ENCODE results near the gene LRRN2.

Gene LRRN2

DNA sequence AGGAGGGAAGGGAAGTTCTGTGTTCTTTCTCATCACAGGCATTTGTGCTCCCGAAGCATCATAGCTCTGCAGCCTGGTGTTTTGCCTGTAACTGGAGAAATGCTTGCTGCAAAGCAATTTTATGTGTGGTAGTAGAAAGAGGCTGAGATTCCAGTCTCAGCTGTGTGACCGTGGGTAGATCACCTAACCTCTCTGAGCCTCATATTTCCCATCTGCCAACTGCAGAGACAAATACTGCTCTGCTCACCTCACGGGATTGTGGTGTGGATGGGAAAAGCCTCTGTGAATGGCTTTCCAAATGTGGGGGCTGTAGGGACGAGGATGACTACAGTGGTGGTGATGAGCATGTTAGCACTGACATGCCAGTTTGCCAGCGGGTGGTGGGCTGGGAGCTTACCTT lies 85.3 kb downstream of the LRRN2 start:
- no peak for DNase-seq (ENCODE audit: low spot score)

DNA sequence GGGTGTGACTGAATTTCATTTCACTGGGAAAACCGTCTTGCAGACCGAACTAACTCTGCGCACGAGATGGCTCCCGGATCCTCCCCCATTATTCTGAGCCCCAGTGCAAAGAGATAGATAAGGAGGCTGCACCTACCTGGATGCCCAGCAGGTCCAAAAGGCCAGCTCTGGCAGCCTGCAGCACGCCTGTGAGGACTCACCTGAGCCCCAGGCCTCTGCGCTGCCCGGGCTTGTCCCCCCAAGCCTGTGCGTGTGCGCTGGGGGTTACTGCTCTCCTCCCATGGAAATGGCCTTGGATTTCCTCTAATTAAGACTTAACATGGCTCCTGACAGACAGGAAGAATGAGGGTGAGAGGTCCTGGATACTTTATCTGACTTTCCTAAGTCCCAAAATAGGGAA lies 85.9 kb downstream of the LRRN2 start:
- DNase-seq (ENCODE audit: low spot score), result no peak

DNA sequence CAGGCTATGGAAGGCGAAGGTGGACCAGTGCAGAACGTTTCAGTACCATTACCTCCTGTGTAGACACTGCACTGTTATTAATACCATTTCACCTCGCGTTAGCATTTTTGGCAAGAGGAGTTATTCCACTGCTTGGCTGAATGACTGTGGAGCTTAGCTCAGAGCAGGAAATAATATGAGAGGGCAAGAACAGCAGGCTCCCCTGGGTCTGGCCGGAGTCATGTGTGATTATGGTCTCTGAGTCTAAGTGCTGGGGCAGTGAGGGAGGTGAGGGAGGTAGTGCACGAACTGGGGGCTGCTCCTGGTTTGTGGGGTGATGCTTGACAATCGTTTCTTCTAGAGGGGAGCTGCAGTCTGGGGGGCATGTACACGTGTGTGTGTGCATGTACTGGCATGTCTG lies 86.4 kb downstream of the LRRN2 start:
- no peak for DNase-seq (ENCODE audit: low spot score)

DNA sequence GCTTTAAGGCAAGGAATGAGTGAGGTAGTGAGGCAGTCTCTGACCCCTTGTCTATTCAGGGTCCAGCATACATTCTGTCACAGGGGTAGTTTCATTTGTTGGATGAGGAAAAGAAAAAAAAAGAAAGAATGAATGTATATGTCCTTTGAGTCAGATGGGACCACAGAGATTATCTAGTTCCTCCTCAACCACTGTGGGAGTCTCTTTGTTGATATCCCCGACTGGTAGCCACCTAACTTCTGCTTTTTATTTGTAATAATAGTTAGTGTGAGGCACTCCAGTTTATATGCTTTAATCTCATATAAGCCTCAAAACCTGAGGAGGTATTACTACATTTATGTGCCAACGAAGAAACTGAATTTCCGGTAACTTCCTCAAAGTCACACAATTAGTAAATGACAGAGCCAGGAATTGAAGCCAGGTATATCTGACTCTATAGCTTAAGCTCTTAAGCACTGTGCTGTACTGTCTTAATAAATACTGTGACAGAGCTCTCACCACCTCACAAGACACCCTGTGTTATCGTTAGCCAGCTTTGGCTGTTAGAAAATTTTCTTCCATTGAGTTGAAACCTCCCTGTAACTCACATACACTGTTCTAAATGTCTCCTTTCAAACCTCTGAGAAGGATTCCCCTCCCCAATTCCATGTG lies 87.1 kb downstream of the LRRN2 start:
- no peak for DNase-seq (ENCODE audit: low spot score)

DNA sequence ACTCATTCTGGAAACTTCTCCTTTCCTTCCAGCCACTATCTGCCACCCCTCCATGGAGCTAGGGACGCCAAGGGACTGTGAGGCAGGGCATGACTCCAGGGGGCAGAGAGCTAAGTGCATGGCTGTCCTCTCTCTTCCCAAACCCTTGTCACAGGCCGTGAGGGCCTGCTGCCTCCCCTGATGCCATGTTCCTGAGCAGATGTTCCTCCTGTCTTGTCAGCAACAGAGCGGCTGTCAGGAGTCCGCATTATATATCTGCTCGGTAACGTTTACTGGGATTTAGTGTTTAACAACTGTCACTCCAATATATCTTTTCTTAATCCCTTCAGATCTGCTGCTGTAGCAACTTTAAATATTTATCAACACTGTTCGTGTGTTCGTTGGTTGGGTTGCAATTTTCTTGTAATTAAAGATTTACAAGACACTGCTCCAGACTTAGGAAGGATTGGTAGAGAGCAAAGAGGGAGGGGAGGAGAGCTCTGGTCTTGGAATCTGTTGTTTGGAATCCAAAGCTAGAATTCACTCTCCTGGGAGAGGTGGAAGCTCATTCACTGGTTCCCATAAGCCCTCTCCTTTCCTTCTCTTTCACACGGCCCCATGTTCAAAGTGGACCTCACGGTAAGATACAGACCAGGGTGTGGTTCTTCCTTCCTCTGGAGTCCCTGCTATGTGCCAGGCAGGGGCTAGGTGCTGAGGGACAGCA lies 93.1 kb downstream of the LRRN2 start:
- DNase-seq (ENCODE audit: low spot score), result no peak

DNA sequence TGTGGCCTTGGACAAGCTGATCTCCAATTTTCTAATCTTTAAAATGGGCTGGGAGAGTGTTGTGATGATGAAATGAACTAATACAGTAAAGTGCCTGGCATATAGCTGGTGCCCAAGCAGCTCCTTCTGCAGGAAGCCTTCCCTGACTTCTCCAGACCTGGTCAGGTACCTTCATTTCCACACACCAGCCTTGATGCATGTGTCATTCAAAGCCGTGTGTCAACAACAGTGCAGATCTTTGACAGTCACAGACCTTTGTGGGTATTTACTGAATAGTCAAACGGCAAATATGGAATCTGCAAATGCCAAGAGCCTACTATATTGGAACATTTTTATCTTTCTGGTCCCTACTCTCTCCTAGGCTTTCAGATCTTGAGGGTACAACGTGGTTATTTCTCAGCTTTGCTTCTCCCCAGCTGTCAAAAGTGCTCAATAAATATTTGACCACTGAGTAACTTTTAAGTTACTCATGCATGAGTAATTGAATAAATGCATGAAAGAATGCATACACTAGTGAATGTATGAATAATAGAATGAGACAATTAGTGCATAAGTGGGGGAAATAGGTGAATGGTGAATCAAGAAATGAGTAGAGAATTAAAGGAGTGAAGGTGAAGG lies 94.0 kb downstream of the LRRN2 start:
- peak; percentile 40 for DNase-seq (ENCODE audit: low spot score)

DNA sequence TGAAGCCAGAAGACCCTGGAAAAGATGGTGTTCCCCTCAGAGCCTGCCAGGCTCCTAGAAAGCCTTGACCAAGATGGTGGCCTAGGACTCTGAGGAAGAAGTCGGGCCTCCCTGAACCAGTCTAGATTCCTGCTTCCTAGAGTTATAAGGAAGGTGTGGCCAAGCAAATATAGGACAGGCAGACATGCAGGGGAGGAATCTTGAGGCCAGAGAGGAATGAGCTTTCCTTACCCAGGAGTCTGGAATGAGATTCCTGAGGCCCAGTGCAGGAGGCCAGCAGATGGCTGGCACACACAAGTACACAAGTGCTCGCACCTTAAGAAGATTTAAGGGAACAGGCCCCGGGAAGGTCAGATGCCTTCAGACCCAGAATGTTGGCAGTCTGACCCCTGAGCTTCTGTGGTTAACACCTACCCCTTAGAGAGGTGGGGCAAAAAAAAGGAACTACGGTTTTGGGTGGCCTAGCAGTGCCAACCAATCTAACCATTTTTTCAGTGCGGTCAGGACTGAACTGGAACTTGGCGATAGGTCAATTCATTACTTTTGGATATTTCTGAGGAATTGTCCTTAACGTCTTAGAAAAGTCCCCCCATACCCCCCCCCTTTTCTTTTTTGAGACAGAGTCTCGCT lies 96.0 kb downstream of the LRRN2 start:
- DNase-seq (ENCODE audit: low spot score), result peak; percentile 63

DNA sequence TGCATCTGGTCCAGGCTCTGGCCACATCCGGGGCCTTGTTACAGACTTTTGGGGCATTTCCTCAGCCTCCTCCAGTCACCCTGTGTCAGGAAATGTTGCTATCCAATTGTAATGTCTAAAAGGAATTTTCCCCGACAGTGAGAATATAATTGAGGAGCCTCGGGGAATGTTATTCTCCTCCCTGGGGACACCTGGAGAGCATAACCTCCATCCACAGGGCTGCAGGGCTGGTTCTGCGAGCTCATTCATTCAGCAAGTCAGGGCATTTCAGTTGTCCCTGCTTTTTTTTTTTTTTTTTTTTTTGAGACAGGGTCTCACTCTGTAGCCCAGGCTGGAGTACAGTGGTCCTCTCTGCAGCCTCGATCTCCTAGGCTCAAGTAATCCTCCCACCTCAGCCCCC lies 96.7 kb downstream of the LRRN2 start:
- DNase-seq (ENCODE audit: low spot score), result no peak

DNA sequence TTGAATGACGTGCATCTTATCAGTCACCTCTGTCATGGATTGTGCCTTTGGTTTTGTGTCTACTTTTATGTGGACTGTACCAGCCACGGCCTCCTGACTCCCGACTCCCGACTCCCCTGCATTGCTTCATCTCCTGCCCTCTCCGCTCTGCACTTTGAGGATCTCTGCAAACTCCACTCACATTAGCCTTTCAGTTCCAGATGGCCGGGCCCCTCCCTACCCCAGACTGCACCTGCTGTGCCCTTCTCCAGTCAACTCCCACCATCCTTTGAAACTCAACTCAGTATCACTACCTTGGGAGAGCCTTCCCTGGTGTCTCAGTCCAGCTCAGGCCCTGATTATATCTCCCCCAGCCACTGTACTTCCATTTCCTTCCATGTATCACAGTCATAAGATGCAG lies 97.9 kb downstream of the LRRN2 start:
- DNase-seq (ENCODE audit: low spot score), result no peak

DNA sequence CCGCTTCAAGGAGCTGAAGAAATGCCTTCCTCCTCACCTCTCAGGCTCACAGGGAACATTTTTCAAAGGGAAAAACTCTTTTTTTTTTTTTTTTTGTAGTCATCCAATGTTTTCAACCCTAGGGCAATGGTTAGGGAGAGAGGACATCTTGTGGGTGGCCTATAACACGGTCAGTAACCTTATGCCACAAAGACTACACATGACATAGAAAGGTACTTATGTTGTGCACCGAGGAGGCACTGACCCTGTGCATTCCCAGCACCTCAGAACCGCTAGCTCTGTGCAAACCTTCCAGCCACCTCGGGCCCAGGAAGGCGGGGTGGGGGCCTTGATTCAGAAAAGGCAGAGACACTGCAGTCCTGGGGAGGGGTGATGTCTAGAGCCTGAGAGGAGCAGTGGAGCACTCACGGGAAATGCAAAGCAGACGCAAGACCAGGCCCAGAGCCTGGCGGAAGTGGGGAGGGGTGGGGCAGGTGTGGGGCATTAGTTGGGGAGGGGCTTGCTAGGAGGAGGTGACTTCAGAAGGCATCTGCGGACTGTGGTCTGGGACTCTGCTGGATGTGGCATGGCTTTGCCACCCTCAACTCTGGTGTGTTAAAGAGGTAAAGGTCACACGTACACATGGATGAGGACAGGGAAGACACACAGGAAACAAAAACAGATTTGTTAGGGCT lies 100.7 kb downstream of the LRRN2 start:
- DNase-seq (ENCODE audit: low spot score), result no peak

DNA sequence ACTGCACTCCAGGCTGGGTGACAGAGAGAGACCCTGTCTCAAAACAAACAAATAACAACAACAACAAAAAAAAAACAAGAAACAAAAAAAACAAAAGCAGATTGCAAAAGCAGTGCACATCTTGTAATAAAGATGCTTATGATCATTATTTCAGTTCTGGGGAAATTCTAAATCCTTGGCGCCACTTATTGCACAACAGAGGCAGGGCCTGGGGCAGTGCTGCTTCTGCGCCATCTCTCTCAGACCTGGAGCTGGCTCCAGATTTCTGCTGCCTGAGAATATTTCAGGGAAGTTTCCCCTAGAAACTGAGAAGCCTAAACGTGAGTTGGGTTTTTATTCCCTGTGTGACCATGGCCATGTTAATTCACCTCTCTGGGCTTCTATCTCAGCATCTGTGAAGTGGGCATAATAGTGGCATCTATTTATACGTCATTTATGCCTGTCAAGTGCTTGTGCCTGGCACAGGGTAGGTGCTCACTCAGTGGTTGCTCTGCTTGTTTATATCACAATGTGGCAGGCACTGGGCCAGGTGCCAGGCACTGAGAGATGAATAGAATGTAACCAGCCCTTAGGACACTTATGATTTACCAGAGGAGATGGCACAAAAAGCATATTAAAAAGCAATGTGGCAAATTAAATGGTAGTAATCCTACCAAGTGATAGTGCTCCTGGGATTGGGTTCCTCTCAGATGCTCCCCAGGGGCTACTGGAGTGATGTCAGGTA lies 101.5 kb downstream of the LRRN2 start:
- DNase-seq (ENCODE audit: low spot score), result no peak

DNA sequence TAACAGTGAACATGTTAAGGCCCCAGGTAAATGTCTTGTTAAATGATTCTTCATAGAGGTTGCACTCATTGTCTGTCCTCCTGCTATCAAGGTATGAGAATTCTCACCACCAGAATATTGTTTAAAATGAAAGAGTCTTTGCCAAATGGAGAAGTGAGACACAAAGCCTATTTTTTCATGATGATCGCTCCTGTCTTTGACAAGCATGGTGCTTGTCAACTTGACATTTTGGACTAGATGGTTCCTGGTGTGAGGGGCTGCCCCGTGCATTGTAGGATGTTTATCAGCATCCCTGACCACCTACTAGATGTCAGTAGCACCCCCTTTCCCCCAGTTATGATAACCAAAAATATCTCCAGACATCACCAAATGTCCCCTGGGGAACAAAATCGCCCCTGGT lies 103.8 kb downstream of the LRRN2 start:
- DNase-seq (ENCODE audit: low spot score), result no peak

DNA sequence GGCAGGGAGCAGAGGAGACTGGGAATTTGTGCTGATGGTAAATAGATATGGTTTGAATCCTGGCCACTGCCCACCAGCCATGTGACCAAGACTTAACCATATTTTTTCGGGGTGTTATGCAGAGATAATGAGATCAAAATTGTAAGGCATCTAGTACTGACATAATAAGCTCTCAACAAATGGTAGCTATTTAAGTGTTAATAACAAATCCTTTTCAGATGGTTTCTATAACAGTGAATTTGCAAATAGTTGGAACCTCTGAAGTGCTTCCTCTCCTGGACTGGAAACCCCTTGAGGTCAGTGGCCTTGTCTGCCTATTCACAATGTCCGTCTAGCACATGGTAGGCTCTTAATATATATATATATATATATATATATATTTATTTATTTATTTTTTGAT lies 104.7 kb downstream of the LRRN2 start:
- no peak for DNase-seq (ENCODE audit: low spot score)

DNA sequence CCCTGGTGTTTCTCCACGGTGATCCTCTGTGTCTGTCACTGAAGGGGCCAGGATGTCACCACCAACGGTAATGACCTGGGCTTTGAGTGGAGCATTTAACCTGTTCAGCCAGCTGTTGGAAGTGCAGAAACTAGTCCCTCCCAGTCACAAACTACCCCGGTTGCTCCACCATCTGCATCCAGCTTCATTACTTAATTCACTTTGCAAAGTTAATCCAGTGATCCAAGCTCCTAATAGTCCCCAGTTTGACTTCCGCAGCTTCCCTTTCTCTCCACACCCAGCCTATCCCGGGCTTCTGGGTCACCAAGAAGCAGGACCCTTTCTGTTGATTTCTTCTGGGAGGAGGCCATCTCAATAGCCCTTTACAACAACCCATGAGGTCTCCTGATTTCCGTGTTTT lies 105.9 kb downstream of the LRRN2 start:
- no peak for DNase-seq (ENCODE audit: low spot score)

DNA sequence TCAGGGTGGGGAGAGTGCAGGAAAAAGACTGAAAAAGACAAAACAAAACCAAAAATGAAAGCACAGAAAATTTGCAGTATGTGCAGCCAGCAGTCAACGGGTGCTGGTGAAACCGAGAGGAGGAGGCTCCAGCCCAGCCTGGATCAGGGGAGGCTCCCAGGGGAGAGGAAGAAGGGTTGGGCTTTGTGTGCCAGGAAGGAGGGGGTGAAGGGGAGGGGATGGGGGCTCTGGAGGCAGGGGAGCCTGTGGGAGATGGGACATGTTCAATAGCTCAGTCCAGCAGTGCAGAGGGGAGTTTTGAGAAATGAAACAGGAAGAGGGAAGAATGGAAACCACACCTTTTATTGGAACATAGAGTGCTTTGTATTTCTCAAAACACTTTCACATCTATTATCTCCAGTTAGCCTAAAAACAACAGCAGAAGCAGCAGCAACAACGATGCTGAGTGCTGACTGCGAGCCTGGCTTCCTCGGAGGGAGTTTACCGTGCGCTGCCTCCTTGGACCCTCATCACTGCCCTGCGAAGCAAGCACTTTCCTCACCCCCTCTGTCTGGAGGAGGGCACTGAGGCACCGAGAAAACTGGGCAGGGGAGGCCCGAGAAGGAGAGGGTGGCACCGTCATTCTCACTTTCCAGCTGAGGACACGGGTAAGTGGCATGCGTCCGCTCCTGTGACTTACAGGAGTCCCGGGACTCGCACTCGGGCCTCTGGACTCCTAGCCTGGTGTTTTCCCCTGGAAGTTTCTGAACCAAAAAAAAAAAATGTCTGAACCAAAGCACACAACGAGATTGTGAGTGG lies 106.5 kb downstream of the LRRN2 start:
- DNase-seq (ENCODE audit: low spot score), result peak; percentile 56

DNA sequence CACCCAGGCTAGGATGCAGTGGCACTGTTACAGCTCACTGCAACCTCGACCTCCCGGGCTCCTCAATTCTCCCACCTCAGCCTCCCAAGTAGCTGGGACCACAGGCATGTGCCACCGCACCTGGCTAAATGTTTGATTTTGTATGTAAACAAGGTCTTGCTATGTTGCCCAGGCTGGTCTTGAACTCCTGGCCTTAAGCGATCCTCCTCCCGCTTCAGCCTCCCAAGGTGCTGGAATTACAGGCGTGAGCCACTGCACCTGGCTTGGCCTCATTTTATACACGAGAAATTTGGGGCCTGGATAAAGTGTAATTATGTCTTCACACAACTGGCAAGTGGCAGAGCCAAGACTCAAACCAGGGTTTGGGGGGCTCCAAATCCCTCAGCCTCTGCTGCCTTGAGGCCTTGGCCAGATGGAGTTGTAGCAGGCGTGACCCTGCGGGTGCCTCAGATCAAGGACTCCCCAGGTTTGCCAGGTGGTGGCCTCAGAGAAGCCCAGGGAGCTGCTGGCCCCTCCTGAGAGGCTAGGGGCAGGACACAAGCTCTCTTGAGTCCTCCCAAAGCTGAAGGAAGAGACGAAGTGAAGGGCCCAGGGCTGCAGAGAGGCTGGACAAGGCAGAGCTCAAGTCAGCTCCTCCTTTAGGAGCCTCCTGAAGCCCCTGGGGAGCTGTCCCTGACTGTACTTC lies 107.6 kb downstream of the LRRN2 start:
- DNase-seq (ENCODE audit: low spot score), result no peak

DNA sequence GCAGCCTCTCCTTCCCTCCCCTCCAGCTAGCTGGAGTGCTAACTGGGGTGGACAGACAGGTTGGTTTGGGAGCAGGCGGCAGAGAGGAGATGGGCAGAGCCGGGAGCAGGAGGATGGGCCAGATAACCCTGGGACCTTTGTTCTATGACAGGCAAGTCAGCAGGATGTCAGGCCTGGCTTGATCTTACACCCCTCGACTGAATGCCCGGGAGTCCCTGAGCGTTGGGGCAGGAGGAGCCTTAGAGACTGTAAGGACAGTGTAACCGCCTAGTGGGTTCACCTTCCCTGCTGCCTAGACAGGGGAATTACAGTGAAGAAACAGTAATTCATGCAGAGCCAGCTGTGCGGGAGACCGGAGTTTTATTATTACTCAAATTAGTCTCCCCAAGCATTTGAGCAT lies 109.1 kb downstream of the LRRN2 start:
- no peak for DNase-seq (ENCODE audit: low spot score)

DNA sequence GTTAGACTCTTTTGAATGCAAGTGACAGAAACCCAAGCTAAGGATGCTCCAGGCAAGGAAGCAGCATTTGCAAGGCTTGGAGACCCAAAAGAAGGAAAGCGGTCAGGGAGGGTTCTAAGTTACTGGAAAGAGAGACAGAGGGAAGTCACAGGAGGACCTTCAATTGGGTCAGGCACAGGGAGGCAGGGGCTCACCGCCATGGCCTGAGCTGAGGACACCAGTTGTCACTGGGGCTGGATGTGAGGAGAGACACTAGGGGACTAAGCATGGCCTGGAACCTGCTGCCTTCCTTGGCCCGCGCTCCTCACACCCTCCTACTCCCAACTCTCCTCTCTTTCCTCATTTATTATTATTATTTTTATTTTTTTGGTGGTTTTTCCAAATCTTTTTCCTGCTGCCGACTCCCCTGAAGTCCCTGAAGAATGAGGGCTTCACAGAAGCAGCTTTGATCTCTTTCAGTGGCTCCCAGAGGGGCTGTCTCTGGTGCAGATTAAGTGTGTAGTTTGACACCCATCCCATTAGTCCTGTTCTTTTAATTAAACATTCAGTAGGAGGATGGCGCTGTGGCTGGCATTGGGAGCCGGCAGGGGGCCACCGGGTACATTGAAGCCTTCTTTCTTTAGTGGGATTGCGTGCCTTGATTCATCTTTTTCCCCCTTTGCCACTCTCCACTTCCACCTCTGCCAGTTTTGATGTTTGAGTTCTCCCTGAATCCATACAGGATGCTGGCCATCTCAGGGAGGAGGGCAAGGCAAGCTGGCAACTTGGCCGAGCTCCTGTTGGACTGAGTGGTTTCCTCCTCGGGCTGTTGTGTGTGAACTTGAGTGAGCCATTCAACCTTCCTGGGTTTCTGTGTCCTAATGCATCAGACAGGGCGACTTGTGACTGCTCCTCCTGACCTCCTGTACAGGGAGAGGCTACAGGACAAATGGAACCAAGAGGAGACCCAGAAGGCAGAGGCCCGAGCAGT lies 110.0 kb downstream of the LRRN2 start:
- DNase-seq (ENCODE audit: low spot score), result no peak

DNA sequence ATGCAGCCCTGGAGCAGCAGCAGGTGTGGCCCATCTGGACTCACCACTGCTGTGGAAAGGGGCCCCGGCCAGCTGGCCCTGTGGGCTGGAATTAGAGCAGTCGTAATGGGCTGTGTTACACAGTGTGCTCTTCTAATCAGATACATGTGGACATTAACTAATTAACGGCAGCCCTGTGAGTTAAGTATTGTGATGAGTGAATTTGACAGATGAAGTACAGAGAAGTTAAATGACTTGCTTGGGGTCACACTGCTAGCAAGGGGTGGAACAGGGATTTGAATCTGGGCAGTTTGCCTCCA lies 110.7 kb downstream of the LRRN2 start:
- no peak for DNase-seq (ENCODE audit: low spot score)
